OCI-LY7 (cell line): ENCODE results near the gene STX8. TPM values are rescaled to one million over a fixed set of nuclear protein-coding genes. Genes with fewer than 3 reads are reported as not detected.

Experiments
- BruUV-seq: library from RNA; stranded (reverse); fragments of 400-500 nt; replicated peaks from 2 replicates; lab custom pipeline; 2021; lab: Mats Ljungman, UMichigan
- CTCF ChIA-PET: fragments of 300-600 bp; sonication (Branson Sonifier 250); formaldehyde crosslinking; loops from one replicate; lab custom pipeline; 2022; ENCODE audit warnings: antibody characterized with exemption; ENCODE audit not compliant: unreplicated experiment; lab: Charles Lee
- POLR2A ChIA-PET: fragments of 300-600 bp; sonication (Branson Sonifier 250); formaldehyde crosslinking; loops from one replicate; lab custom pipeline; 2022; ENCODE audit warnings: antibody characterized with exemption; lab: Charles Lee
- DNase-seq: peaks from one replicate; pipeline ENCODE4 v3.0.0-alpha.2; 2015; ENCODE audit warnings: low spot score
- H2AFZ ChIP-seq: fragments of 200-600 bp; sonication (generic), shearing (Covaris generic); 2 replicates; pipeline ENCODE4 v1.6.1; 2014; ENCODE audit warnings: mild to moderate bottlenecking, antibody characterized with exemption, low read length, moderate library complexity
- H3K27ac ChIP-seq: fragments of 200-600 bp; sonication (generic); 2 replicates; pipeline ENCODE4 v1.5.1; 2014; ENCODE audit warnings: mixed run types, low read depth, mild to moderate bottlenecking, moderate library complexity, low read length, inconsistent platforms; ENCODE audit not compliant: poor library complexity, severe bottlenecking
- H3K36me3 ChIP-seq: fragments of 200-600 bp; sonication (generic); 2 replicates; pipeline ENCODE4 v1.6.1; 2014; ENCODE audit warnings: mild to moderate bottlenecking, antibody characterized with exemption, low read length, moderate library complexity, mixed read lengths; ENCODE audit not compliant: insufficient read depth
- H3K4me1 ChIP-seq: fragments of 200-600 bp; sonication (generic); 2 replicates; pipeline ENCODE4 v1.5.1; 2014; ENCODE audit warnings: mild to moderate bottlenecking, low read length; ENCODE audit not compliant: insufficient read depth, poor library complexity, severe bottlenecking
- H3K4me2 ChIP-seq: fragments of 200-600 bp; sonication (generic); 2 replicates; pipeline ENCODE4 v1.6.1; 2014; ENCODE audit warnings: mild to moderate bottlenecking, low read length
- H3K4me3 ChIP-seq: fragments of 200-600 bp; sonication (generic); 2 replicates; pipeline ENCODE4 v1.5.1; 2014; ENCODE audit warnings: mild to moderate bottlenecking, low read depth, low read length; ENCODE audit not compliant: poor library complexity, severe bottlenecking
- H3K79me2 ChIP-seq: fragments of 200-600 bp; sonication (generic); 2 replicates; pipeline ENCODE4 v1.6.1; 2016; ENCODE audit warnings: low read depth, mild to moderate bottlenecking, low read length, moderate library complexity, mixed read lengths; ENCODE audit not compliant: insufficient read depth
- H3K9me2 ChIP-seq: fragments of 200-600 bp; sonication (generic); 2 replicates; pipeline ENCODE4 v1.6.1; 2016; ENCODE audit warnings: mild to moderate bottlenecking, low read length, mixed read lengths; ENCODE audit not compliant: insufficient read depth
- H3K9me3 ChIP-seq: fragments of 200-600 bp; sonication (generic); 2 replicates; pipeline ENCODE4 v1.6.1; 2014; ENCODE audit warnings: mild to moderate bottlenecking, mixed run types, low read length, mixed read lengths
- H4K20me1 ChIP-seq: fragments of 200-600 bp; sonication (generic); 2 replicates; pipeline ENCODE4 v1.6.1; 2014; ENCODE audit warnings: mild to moderate bottlenecking, antibody characterized with exemption, low read length, moderate library complexity, mixed read lengths; ENCODE audit not compliant: insufficient read depth
- EZH2phosphoT487 ChIP-seq: fragments of 200-600 bp; sonication (generic); IDR thresholded peaks from 2 replicates; pipeline ENCODE4 v1.6.1; 2018; ENCODE audit warnings: low read depth, borderline replicate concordance, mild to moderate bottlenecking, mixed run types, antibody characterized with exemption, low read length, moderate library complexity, mixed read lengths
- intact Hi-C: fragments of 100-400 bp; cut with micrococcal nuclease; formaldehyde crosslinking; loops from one replicate; pipeline ENCODE4 v1.10.0; 2022; ENCODE audit not compliant: unreplicated experiment
- total RNA-seq, 2 experiments: library from RNA; depleted of rRNA in 1 of 2; stranded (reverse); fragments of >200 nt in 1 of 2; shearing (Covaris generic) in 1 of 2; gene quantifications; 2 replicates each; pipeline ENCODE4 v1.2.3, GENCODE V29; 2014 to 2022
- TF ChIP-seq, protein P1 (sequence below): fragments of 200-600 bp; sonication (generic); conservative IDR thresholded peaks from 2 replicates; pipeline ENCODE4 v1.5.1; 2014; ENCODE audit warnings: mild to moderate bottlenecking, antibody characterized with exemption, low read length, moderate library complexity, mixed read lengths

Gene STX8
- total RNA-seq, 2 experiments from 2014 or later = 56.7 to 69.0 TPM

DNA sequence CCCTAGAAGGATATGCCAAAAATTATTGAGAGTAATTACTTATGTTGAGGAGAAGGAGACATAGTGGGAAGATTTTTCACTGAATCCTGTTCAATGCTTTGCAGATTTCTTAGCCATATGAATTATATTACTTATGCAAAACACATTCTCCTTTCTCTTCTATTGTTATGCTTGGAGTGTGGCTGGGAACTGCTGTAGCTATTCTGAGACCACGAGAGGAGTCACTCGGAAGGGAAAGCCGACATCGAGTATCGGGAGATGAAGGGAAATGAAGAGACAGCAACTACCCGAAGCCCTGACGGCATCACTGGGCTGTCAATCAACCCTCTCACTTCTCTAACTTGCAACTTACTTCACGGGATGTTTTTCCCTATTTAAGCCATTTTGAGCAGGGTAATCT lies 39.6 kb downstream of the STX8 start:
- H3K79me2 ChIP-seq = no peaks in the 10 kb centered on the region
- no peak for TF ChIP-seq EZH2phosphoT487
- TF ChIP-seq, protein P1, sequence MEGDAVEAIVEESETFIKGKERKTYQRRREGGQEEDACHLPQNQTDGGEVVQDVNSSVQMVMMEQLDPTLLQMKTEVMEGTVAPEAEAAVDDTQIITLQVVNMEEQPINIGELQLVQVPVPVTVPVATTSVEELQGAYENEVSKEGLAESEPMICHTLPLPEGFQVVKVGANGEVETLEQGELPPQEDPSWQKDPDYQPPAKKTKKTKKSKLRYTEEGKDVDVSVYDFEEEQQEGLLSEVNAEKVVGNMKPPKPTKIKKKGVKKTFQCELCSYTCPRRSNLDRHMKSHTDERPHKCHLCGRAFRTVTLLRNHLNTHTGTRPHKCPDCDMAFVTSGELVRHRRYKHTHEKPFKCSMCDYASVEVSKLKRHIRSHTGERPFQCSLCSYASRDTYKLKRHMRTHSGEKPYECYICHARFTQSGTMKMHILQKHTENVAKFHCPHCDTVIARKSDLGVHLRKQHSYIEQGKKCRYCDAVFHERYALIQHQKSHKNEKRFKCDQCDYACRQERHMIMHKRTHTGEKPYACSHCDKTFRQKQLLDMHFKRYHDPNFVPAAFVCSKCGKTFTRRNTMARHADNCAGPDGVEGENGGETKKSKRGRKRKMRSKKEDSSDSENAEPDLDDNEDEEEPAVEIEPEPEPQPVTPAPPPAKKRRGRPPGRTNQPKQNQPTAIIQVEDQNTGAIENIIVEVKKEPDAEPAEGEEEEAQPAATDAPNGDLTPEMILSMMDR = no peak
- no TSS peak for BruUV-seq
- no peak overlapping the region for H3K4me2 ChIP-seq
- no peaks in the 10 kb centered on the region for H3K9me2 ChIP-seq
- ChIA-PET CTCF (no interaction called here), POLR2A (no interaction called here)
- no peak overlapping the region for H2AFZ ChIP-seq
- H3K27ac ChIP-seq = no peak overlapping the region
- no peak for DNase-seq
- intact Hi-C loops = no loop called here
- H3K36me3 ChIP-seq = no peaks in the 10 kb centered on the region
- H3K4me1 ChIP-seq = no peaks in the 10 kb centered on the region
- H4K20me1 ChIP-seq = no peaks in the 10 kb centered on the region
- no peaks in the 10 kb centered on the region for H3K9me3 ChIP-seq
- no peak overlapping the region for H3K4me3 ChIP-seq

- Histone ChIP-seq H2AFZ (no peak overlapping the region), H3K9me2 (no peaks in the 10 kb centered on the region), H4K20me1 (no peaks in the 10 kb centered on the region), H3K4me2 (no peak overlapping the region), H3K27ac (no peak overlapping the region), H3K4me3 (no peak overlapping the region), H3K9me3 (no peaks in the 10 kb centered on the region), H3K36me3 (no peaks in the 10 kb centered on the region), H3K79me2 (no peaks in the 10 kb centered on the region), H3K4me1 (no peaks in the 10 kb centered on the region)
- no peak for TF ChIP-seq EZH2phosphoT487
- TF ChIP-seq, protein P1 = no peak
- ChIA-PET POLR2A (interaction anchor here (0.7 kb wide), 1 partner anchor 1265 kb away, joined by 3 read pairs; no protein-coding TSS in a partner anchor), CTCF (no interaction called here)
- no TSS peak for BruUV-seq
- no peak for DNase-seq
- intact Hi-C loops = no loop called here
Observed at GRCh38 chr17:9533441-9533840, 42.2 kb downstream of the STX8 start.

GRCh38 chr17:9532715-9533114 lies 42.9 kb downstream of the STX8 start:
- Histone ChIP-seq H3K9me2 (no peaks in the 10 kb centered on the region), H4K20me1 (no peaks in the 10 kb centered on the region), H3K4me3 (no peak overlapping the region), H3K27ac (no peak overlapping the region), H3K36me3 (no peaks in the 10 kb centered on the region), H3K9me3 (no peaks in the 10 kb centered on the region), H3K4me2 (no peak overlapping the region), H2AFZ (no peak overlapping the region), H3K4me1 (no peaks in the 10 kb centered on the region), H3K79me2 (no peaks in the 10 kb centered on the region)
- POLR2A ChIA-PET = interaction anchor here (0.7 kb wide), 1 partner anchor 1266 kb away, joined by 3 read pairs; no protein-coding TSS in a partner anchor
- intact Hi-C loops = no loop called here
- DNase-seq = no peak
- BruUV-seq = no TSS peak
- CTCF ChIA-PET = no interaction called here
- TF ChIP-seq, protein P1 = no peak
- no peak for TF ChIP-seq EZH2phosphoT487
